Inflammatory macrophage treated with lipopolysaccharide for 4 hours (primary cell): ENCODE results near the gene ZNF141.
"Not testable (repeated sequence)": the region's sequence is repeated elsewhere in the genome, so short reads cannot be mapped to it uniquely, and the experiment has no call there.

Experiments used
- DNase-seq: peaks from one replicate; pipeline ENCODE4 v3.0.0-alpha.2; 2020

The ZNF141 gene

DNA sequence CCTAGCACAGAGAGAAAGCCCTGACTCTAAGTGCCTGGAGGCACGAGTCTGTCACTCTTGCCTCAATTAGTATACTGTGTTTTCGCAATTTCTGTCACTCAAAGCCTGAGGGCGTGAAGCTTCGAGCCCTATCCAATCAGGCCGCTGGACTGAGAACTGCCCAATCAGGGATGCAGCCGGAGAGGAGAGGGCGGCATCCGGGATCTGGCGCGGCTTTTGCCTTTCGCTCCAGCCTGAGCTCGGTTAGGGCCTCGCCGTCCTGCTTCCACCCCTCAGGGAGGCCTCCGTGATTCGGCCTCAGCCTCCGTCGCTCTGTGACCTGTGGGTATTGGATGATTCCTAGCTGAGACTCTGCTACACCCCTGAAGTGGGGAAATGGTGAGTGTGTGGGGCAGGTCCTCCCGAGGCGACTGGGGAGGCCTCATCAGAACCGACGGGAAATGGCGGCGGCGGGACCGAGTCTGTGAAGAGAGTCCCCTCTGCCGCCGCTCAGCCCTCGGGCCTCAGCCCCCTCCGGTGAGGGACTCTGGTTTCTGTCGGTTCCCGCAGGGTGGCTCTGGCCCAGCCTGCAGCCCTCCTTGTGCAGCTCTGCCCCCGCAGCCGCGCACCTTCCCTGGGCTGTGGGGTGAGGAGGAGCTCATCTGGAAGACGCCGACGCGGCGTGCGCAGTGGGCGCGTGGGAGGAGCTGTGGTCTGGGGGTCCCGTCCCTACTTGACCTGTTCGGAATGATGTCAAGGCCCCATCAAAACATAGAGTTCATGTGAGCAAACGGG lies 48.5 kb downstream of the ZNF141 start:
- DNase-seq = no peak

DNA sequence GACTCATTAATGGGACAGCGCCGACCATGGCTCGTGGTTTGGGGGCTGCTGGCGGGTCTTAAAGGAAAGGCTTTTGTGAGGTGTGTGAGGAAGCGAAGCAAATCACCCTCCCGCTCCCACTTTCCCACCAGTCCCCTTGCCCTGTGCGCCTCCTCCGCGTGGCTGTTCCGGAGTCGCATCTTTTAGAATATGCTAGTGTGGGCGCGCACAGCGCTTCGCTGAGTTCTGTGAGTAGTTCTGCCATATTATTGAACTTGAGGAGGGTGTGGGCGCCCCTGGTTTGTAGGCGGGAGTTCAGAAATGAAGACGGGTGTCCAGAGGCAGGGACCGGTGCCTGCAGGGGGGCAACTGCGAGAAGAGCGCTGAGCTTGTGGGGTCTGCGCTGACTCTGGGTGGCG lies 49.1 kb downstream of the ZNF141 start:
- DNase-seq = no peak

DNA sequence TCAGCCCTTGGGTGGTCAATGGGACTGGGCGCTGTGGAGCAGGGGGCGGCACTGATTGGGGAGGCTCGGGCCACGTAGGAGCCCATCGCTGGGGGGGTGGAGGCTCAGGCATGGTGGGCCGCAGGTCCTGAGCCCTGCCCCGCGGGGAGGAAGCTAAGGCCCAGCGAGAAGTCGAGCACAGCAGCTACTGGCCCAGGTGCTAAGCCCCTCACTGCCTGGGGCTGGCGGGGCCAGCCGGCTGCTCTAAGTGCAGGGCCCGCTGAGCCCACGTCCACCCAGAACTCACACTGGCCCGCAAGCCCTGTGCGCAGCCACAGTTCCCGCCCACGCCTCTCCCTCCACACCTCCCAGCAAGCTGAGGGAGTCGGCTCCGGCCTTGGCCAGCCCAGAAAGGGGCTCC lies 66.4 kb downstream of the ZNF141 start:
- no peak for DNase-seq

DNA sequence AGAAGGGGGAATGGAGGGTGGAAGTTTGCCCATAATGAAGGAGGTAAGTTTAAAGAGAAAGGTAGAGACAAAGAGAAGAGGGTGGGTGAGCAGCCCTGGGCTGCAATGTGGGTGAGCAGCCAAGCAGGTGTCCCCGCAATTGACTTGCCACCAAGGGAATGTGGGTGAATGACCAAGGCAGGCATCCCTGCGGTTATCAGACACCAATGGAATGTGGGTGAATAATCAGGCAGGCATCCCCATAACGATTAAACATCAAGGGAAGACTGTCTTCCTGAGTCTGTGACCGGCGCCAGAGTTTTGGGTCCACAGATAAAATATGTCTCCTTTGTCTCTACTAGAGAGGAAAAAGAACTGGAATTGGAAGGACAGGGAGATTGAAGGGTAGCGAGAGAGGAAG lies 70.7 kb downstream of the ZNF141 start:
- DNase-seq = not testable (repeated sequence)

DNA sequence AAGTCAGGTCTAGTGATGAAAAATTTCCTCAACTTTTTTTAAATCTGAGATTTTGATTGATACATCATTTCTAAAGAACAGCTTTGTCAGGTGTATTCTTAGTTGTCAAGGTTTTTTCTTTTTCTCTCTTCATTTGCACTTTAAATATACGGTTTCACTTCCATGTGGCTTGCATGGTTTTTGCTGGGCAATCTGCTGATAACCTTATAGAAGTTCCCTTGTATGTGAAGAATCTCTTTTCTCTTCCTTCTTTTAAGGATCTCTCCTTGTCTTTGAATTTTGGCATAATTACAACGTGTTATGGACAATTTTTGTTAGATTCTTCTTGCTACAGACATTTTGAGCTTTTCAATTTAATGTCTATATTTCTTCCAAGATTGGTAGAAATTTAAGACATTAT lies 85.0 kb downstream of the ZNF141 start:
- DNase-seq = no peak
